Measurements from ENCODE around the gene CYTH1. TPM values are rescaled to one million over a fixed set of nuclear protein-coding genes. Genes with fewer than 3 reads are reported as not detected.

Gene CYTH1
- total RNA-seq, 1 experiment from 2014 or later, result 46.7 TPM

DNA sequence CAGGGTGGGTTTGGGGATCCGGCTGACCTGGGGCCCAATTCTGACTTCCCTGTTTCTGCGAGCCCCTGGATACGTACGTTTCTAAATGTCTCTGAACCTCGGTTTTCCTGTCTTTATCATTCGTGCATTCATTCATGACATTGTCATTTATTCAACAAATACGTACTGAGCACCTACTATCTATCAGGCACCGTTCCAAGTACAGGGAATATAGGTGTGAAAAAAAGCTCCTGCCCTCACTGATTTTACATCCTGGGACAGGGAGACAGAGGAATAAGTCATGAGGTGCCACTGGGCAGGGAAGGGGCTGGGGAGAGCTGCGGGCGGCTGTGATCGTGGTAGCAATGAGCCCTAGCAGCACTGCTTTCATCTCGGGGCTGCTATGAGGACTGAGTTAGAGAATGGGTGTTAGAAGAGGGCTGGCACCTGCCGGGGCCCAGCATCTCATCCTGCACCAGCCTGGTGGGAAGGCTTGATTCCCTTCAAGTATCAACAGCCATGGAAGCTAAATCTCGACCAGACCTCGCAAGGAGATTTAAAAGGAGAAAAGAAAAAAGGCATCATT is 116.6 kb downstream of the CYTH1 start:
- ChIA-PET POLR2A (no interaction called here), CTCF (no interaction called here)
- Histone ChIP-seq H3K4me1 (ENCODE audit: control insufficient read depth, insufficient read depth, low read length) (0 out of 2 replicates have a peak, but pooled peaks cover 4% of the 10 kb centered on the region), H3K27ac (ENCODE audit: low read length) (no peak overlapping the region), H3K36me3 (ENCODE audit: control insufficient read depth, insufficient read depth, low read length) (no peaks in the 10 kb centered on the region), H3K4me3 (ENCODE audit: low read depth in 2 of 2, low read length in 2 of 2) (no peak overlapping the region), H3K9me3 (ENCODE audit: control insufficient read depth, insufficient read depth, low read depth, low read length) (no peaks in the 10 kb centered on the region), H3K27me3 (ENCODE audit: control insufficient read depth, insufficient read depth, low read length) (no peaks in the 10 kb centered on the region)
- DNase-seq (ENCODE audit: low read depth, low spot score) (no peak), ATAC-seq (no peak)
- no TSS peak for BruUV-seq (replicated peaks)
- intact Hi-C loops (cut with micrococcal nuclease; ENCODE audit: unreplicated experiment) (no loop called here), in situ Hi-C loops (cut with HindIII; ENCODE audit: low pct_unique_long_range_greater_than_20kb, low sequenced_read_pairs) (no loop called here)
- TF ChIP-seq, protein P1, sequence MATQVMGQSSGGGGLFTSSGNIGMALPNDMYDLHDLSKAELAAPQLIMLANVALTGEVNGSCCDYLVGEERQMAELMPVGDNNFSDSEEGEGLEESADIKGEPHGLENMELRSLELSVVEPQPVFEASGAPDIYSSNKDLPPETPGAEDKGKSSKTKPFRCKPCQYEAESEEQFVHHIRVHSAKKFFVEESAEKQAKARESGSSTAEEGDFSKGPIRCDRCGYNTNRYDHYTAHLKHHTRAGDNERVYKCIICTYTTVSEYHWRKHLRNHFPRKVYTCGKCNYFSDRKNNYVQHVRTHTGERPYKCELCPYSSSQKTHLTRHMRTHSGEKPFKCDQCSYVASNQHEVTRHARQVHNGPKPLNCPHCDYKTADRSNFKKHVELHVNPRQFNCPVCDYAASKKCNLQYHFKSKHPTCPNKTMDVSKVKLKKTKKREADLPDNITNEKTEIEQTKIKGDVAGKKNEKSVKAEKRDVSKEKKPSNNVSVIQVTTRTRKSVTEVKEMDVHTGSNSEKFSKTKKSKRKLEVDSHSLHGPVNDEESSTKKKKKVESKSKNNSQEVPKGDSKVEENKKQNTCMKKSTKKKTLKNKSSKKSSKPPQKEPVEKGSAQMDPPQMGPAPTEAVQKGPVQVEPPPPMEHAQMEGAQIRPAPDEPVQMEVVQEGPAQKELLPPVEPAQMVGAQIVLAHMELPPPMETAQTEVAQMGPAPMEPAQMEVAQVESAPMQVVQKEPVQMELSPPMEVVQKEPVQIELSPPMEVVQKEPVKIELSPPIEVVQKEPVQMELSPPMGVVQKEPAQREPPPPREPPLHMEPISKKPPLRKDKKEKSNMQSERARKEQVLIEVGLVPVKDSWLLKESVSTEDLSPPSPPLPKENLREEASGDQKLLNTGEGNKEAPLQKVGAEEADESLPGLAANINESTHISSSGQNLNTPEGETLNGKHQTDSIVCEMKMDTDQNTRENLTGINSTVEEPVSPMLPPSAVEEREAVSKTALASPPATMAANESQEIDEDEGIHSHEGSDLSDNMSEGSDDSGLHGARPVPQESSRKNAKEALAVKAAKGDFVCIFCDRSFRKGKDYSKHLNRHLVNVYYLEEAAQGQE (IDR thresholded peaks at IDR 0.05; ENCODE audit: insufficient read depth in 1 of 2, low read depth in 2 of 2, low read length in 1 of 2), result no peak
- TF ChIP-seq TCF7L2 (IDR thresholded peaks at IDR 0.05; ENCODE audit: low read depth, low read length) (no peak), POLR2AphosphoS5 (IDR thresholded peaks at IDR 0.05; ENCODE audit: low read depth, low read length) (no peak), SIN3A (IDR thresholded peaks at IDR 0.05; ENCODE audit: borderline replicate concordance, insufficient read depth, low read depth, low read length) (no peak)
- TF ChIP-seq, protein P2, sequence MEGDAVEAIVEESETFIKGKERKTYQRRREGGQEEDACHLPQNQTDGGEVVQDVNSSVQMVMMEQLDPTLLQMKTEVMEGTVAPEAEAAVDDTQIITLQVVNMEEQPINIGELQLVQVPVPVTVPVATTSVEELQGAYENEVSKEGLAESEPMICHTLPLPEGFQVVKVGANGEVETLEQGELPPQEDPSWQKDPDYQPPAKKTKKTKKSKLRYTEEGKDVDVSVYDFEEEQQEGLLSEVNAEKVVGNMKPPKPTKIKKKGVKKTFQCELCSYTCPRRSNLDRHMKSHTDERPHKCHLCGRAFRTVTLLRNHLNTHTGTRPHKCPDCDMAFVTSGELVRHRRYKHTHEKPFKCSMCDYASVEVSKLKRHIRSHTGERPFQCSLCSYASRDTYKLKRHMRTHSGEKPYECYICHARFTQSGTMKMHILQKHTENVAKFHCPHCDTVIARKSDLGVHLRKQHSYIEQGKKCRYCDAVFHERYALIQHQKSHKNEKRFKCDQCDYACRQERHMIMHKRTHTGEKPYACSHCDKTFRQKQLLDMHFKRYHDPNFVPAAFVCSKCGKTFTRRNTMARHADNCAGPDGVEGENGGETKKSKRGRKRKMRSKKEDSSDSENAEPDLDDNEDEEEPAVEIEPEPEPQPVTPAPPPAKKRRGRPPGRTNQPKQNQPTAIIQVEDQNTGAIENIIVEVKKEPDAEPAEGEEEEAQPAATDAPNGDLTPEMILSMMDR (IDR thresholded peaks at IDR 0.05), result no peak

DNA sequence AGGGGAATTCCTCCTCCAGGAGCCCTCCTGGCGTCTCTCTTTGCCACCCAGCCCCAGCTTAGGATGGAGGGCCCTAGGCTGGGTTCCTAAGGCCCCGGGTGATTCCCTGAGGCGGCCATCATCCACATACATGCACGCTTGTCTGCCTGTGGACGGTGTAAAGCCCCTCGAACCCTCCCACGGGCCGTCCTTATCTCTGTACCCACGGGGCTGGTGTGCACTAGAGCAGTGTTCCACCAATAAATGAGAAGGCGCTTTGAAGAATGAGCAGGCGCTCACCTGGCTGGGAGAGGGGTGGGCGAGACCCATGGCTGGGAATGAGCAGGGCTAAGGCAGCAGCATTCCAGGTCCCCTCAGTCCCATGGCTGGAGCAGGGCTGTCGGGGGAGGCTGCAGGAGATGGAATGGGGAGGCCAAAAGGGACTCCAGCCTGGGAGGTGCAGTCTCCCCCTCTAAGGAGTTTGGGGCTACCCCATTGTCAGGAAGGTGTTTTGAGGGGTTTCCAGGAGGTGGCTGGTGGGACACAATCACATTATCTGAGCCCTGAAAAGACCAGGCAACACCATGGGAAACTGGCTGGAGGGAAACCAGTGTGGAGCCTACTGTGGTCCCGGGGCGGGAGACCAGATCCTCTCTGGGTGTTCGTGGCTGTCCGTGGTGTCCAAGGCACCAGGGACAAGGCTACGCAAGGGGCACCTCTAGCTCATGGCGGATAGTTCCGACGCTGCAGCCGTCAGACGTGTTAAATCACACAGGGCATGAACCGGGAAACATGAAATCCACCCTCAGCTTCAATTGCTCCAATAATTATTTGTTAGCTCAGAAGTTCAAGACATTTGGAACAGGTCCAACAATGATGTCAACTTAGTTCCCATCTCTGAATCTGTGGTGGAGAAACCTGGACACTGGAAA is 117.3 kb downstream of the CYTH1 start:
- intact Hi-C loops (cut with micrococcal nuclease; ENCODE audit: unreplicated experiment), result no loop called here
- BruUV-seq (replicated peaks), result no TSS peak

More for the DNA sequence above, 117.3 kb downstream of the CYTH1 start:
- no peaks in the 10 kb centered on the region for H3K27me3 ChIP-seq (ENCODE audit: control insufficient read depth, insufficient read depth, low read length)
- H3K4me1 ChIP-seq (ENCODE audit: control insufficient read depth, insufficient read depth, low read length), result 0 out of 2 replicates have a peak, but pooled peaks cover 4% of the 10 kb centered on the region
- no peaks in the 10 kb centered on the region for H3K36me3 ChIP-seq (ENCODE audit: control insufficient read depth, insufficient read depth, low read length)
- no peaks in the 10 kb centered on the region for H3K9me3 ChIP-seq (ENCODE audit: control insufficient read depth, insufficient read depth, low read depth, low read length)
- POLR2A ChIA-PET, result no interaction called here
- H3K4me3 ChIP-seq (ENCODE audit: low read depth in 2 of 2, low read length in 2 of 2), result no peak overlapping the region
- TF ChIP-seq, protein P1 (IDR thresholded peaks at IDR 0.05; ENCODE audit: insufficient read depth in 1 of 2, low read depth in 2 of 2, low read length in 1 of 2), result no peak
- DNase-seq (ENCODE audit: low read depth, low spot score) (no peak), ATAC-seq (no peak)
- in situ Hi-C loops (cut with HindIII; ENCODE audit: low pct_unique_long_range_greater_than_20kb, low sequenced_read_pairs), result no loop called here
- no peak overlapping the region for H3K27ac ChIP-seq (ENCODE audit: low read length)
- CTCF ChIA-PET, result no interaction called here
